ENCODE results near the gene ADD1.

ADD1 gene

GRCh38 chr4:2806390-2807355, 37.0 kb upstream of the ADD1 start:
- no peak for DNase-seq

- DNase-seq, result no peak
Observed at GRCh38 chr4:2807571-2807970, 36.1 kb upstream of the ADD1 start.

- DNase-seq, result no peak
Observed at GRCh38 chr4:2808001-2808400, 35.6 kb upstream of the ADD1 start.

GRCh38 chr4:2809610-2810180, 33.9 kb upstream of the ADD1 start:
- DNase-seq, result peak; percentile 59

GRCh38 chr4:2810388-2810787, 33.3 kb upstream of the ADD1 start:
- no peak for DNase-seq

- peak; percentile 82 for DNase-seq
Observed at GRCh38 chr4:2811830-2812611, 31.6 kb upstream of the ADD1 start.

- no peak for DNase-seq
Observed at GRCh38 chr4:2812612-2813354, 30.9 kb upstream of the ADD1 start.

- DNase-seq, result no peak
Observed at GRCh38 chr4:2813446-2814405, 29.9 kb upstream of the ADD1 start.

- no peak for DNase-seq
Observed at GRCh38 chr4:2814627-2815270, 28.9 kb upstream of the ADD1 start.

GRCh38 chr4:2816401-2816954, 27.2 kb upstream of the ADD1 start:
- DNase-seq, result no peak

GRCh38 chr4:2817137-2817536, 26.5 kb upstream of the ADD1 start:
- no peak for DNase-seq

GRCh38 chr4:2817701-2818350, 25.8 kb upstream of the ADD1 start:
- peak; percentile 75 for DNase-seq

GRCh38 chr4:2818351-2818939, 25.2 kb upstream of the ADD1 start:
- peak; percentile 44 for DNase-seq

GRCh38 chr4:2819244-2820215, 24.1 kb upstream of the ADD1 start:
- no peak for DNase-seq

- DNase-seq, result peak; percentile 77
Observed at GRCh38 chr4:2820216-2820982, 23.2 kb upstream of the ADD1 start.

- no peak for DNase-seq
Observed at GRCh38 chr4:2822461-2823300, 21.0 kb upstream of the ADD1 start.

- no peak for DNase-seq
Observed at GRCh38 chr4:2823301-2823670, 20.4 kb upstream of the ADD1 start.

Measured in NCI-H69 (cell line).